Hepatocyte (in vitro differentiated cells): ENCODE measurements around the gene SH3RF3. TPM values are rescaled to one million over a fixed set of nuclear protein-coding genes. Genes with fewer than 3 reads are reported as not detected.
A peak's percentile ranks its signal among the peaks of the same experiment; 100 is the strongest.

Experiments
- DNase-seq: peaks from one replicate; pipeline ENCODE4 v3.0.0-alpha.2; 2016; ENCODE audit warnings: low spot score
- H2AFZ ChIP-seq: fragments of 200-600 bp; sonication (generic); 2 replicates; pipeline ENCODE4 v1.6.0; 2016; ENCODE audit warnings: antibody characterized with exemption, mild to moderate bottlenecking
- H3K27ac ChIP-seq: fragments of 200-600 bp; sonication (generic); 2 replicates; pipeline ENCODE4 v1.5.1; 2016; ENCODE audit warnings: mild to moderate bottlenecking
- H3K27me3 ChIP-seq: fragments of 200-600 bp; sonication (generic); 2 replicates; pipeline ENCODE4 v1.6.1; 2016
- H3K36me3 ChIP-seq: fragments of 200-600 bp; sonication (generic); replicated peaks from 2 replicates; pipeline ENCODE4 v1.5.1; 2016; ENCODE audit warnings: low read depth; ENCODE audit not compliant: insufficient read depth
- H3K4me1 ChIP-seq: fragments of 200-600 bp; sonication (generic); 2 replicates; pipeline ENCODE4 v1.5.1; 2016; ENCODE audit warnings: mild to moderate bottlenecking, moderate library complexity; ENCODE audit not compliant: insufficient read depth
- H3K4me2 ChIP-seq: fragments of 200-600 bp; sonication (generic); 2 replicates; pipeline ENCODE4 v1.6.0; 2016
- H3K4me3 ChIP-seq: fragments of 200-600 bp; sonication (generic); 2 replicates; pipeline ENCODE4 v1.5.1; 2016; ENCODE audit warnings: mild to moderate bottlenecking
- H3K79me2 ChIP-seq: fragments of 200-600 bp; sonication (generic); 2 replicates; pipeline ENCODE4 v1.6.0; 2017; ENCODE audit warnings: mild to moderate bottlenecking
- H3K9me2 ChIP-seq: fragments of 200-600 bp; sonication (generic); replicated peaks from 2 replicates; pipeline ENCODE4 v1.6.0; 2017; ENCODE audit warnings: mild to moderate bottlenecking; ENCODE audit not compliant: insufficient read depth
- H3K9me3 ChIP-seq: fragments of 200-600 bp; sonication (generic); 2 replicates; pipeline ENCODE4 v1.5.1; 2016; ENCODE audit warnings: low read depth, mild to moderate bottlenecking
- H4K20me1 ChIP-seq: fragments of 200-600 bp; sonication (generic); 2 replicates; pipeline ENCODE4 v1.6.0; 2016; ENCODE audit warnings: mild to moderate bottlenecking; ENCODE audit not compliant: insufficient read depth, poor library complexity, severe bottlenecking
- CTCF ChIP-seq: fragments of 200-600 bp; sonication (generic); IDR thresholded peaks from 2 replicates; pipeline ENCODE4 v1.5.1; 2016; ENCODE audit warnings: antibody characterized with exemption, mild to moderate bottlenecking; ENCODE audit not compliant: poor library complexity
- EZH2 ChIP-seq: fragments of 200-600 bp; sonication (generic); IDR thresholded peaks from 2 replicates; pipeline ENCODE4 v1.6.1; 2016; ENCODE audit warnings: antibody characterized with exemption, mild to moderate bottlenecking, borderline replicate concordance
- EZH2phosphoT487 ChIP-seq: fragments of 200-600 bp; sonication (generic); IDR thresholded peaks from one replicate; pipeline ENCODE4 v1.6.1; 2018; ENCODE audit warnings: antibody characterized with exemption, mild to moderate bottlenecking, low read depth, moderate library complexity; ENCODE audit not compliant: unreplicated experiment, severe bottlenecking
- WGBS: methylation state at CpG from one replicate; pipeline ENCODE4 v1.1.6; 2016; ENCODE audit warnings: low lambda C conversion rate; ENCODE audit errors: missing lambda C conversion rate; 5-methylcytosine and 5-hydroxymethylcytosine counted together
- polyA plus RNA-seq: library from polyadenylated mRNA; unstranded; fragments of >200 nt; fragmentation: Nextera tagmentation; extraction: Ambion mirVana; gene quantifications from 2 replicates; pipeline ENCODE4 v1.2.1, GENCODE V29; 2016
- total RNA-seq: library from RNA; depleted of rRNA; stranded (reverse); fragments of >200 nt; gene quantifications from 2 replicates; pipeline ENCODE4 v1.2.3, GENCODE V29; 2014

The SH3RF3 gene
- total and polyA plus RNA-seq, 2 experiments from 2014 or later = 1.9 to 2.1 TPM

GRCh38 chr2:109482361-109482861 is 353.4 kb downstream of the SH3RF3 start:
- no peaks in the 10 kb centered on the region for H3K9me3 ChIP-seq
- H3K79me2 ChIP-seq = no peaks in the 10 kb centered on the region
- 51% methylated on average over 15 of the region's 15 CpGs for WGBS
- H2AFZ ChIP-seq = no peak overlapping the region
- H3K4me2 ChIP-seq = peak overlapping the region; percentile 16
- no peak for TF ChIP-seq CTCF
- no peak for TF ChIP-seq EZH2
- no peak for TF ChIP-seq EZH2phosphoT487
- H3K27ac ChIP-seq = no peak overlapping the region
- H4K20me1 ChIP-seq = no peaks in the 10 kb centered on the region
- H3K4me1 ChIP-seq = peaks cover 15% of the 10 kb centered on the region
- no peaks in the 10 kb centered on the region for H3K9me2 ChIP-seq
- DNase-seq = no peak
- H3K27me3 ChIP-seq = no peaks in the 10 kb centered on the region
- H3K4me3 ChIP-seq = no peak overlapping the region
- H3K36me3 ChIP-seq = no peaks in the 10 kb centered on the region

- Histone ChIP-seq H3K9me2 (no peaks in the 10 kb centered on the region), H3K27ac (no peak overlapping the region), H4K20me1 (no peaks in the 10 kb centered on the region), H3K4me3 (no peak overlapping the region), H3K4me1 (peaks cover 15% of the 10 kb centered on the region), H3K27me3 (no peaks in the 10 kb centered on the region), H3K9me3 (no peaks in the 10 kb centered on the region), H2AFZ (no peak overlapping the region), H3K36me3 (no peaks in the 10 kb centered on the region), H3K4me2 (no peak overlapping the region), H3K79me2 (no peaks in the 10 kb centered on the region)
- WGBS = 65% methylated on average over 19 of the region's 19 CpGs
- TF ChIP-seq CTCF (no peak), EZH2phosphoT487 (no peak), EZH2 (no peak)
- no peak for DNase-seq
Measured at GRCh38 chr2:109486711-109487535, 357.9 kb downstream of the SH3RF3 start.

GRCh38 chr2:109487536-109487869 is 358.5 kb downstream of the SH3RF3 start:
- Histone ChIP-seq H3K79me2 (no peaks in the 10 kb centered on the region), H2AFZ (no peak overlapping the region), H3K27me3 (no peaks in the 10 kb centered on the region), H3K4me2 (no peak overlapping the region), H3K4me1 (peaks cover 12% of the 10 kb centered on the region), H3K27ac (no peak overlapping the region), H3K36me3 (no peaks in the 10 kb centered on the region), H3K4me3 (no peak overlapping the region), H3K9me3 (no peaks in the 10 kb centered on the region), H4K20me1 (no peaks in the 10 kb centered on the region), H3K9me2 (no peaks in the 10 kb centered on the region)
- DNase-seq = no peak
- no peak for TF ChIP-seq CTCF
- no peak for TF ChIP-seq EZH2phosphoT487
- no peak for TF ChIP-seq EZH2
- WGBS = 76% methylated on average over 7 of the region's 7 CpGs
